ENCODE results near the gene SESN3.

DNA sequence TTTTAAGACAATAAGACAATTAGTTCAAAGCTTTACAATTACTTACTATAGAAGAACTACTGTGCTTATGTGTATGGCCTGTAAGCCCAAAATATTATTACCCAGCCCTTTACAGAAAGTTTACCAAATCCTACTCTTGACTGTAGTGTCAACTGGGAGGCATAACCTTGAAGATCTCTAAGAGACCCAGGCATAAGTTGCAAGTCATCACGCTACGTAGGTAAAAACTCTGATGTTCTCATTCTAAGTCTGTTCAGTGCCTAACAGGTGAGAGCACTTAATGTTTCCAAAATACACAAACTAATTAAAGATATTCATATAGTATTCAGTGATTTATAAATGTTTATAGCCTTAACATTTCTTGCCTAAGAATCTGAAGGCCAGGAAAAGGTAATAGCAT, 12.9 kb downstream of the SESN3 start:
- TF ChIP-seq, protein P1, sequence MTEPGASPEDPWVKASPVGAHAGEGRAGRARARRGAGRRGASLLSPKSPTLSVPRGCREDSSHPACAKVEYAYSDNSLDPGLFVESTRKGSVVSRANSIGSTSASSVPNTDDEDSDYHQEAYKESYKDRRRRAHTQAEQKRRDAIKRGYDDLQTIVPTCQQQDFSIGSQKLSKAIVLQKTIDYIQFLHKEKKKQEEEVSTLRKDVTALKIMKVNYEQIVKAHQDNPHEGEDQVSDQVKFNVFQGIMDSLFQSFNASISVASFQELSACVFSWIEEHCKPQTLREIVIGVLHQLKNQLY (CRISPR knock-in tag; IDR thresholded peaks at IDR 0.05), result no peak
- TF ChIP-seq, protein P2, sequence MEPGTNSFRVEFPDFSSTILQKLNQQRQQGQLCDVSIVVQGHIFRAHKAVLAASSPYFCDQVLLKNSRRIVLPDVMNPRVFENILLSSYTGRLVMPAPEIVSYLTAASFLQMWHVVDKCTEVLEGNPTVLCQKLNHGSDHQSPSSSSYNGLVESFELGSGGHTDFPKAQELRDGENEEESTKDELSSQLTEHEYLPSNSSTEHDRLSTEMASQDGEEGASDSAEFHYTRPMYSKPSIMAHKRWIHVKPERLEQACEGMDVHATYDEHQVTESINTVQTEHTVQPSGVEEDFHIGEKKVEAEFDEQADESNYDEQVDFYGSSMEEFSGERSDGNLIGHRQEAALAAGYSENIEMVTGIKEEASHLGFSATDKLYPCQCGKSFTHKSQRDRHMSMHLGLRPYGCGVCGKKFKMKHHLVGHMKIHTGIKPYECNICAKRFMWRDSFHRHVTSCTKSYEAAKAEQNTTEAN (CRISPR knock-in tag; IDR thresholded peaks at IDR 0.05), result no peak
- TF ChIP-seq ZNF138 (CRISPR knock-in tag; conservative IDR thresholded peaks at IDR 0.05) (no peak), ZNF232 (CRISPR knock-in tag; IDR thresholded peaks at IDR 0.05) (no peak), ARID4B (CRISPR knock-in tag; IDR thresholded peaks at IDR 0.05; ENCODE audit: borderline replicate concordance) (no peak), SP1 (CRISPR knock-in tag; conservative IDR thresholded peaks at IDR 0.05) (no peak), SMAD3 (CRISPR knock-in tag; IDR thresholded peaks at IDR 0.05; ENCODE audit: borderline replicate concordance) (no peak), MAX (CRISPR knock-in tag; IDR thresholded peaks at IDR 0.05) (no peak), ZNF121 (CRISPR knock-in tag; IDR thresholded peaks at IDR 0.05) (no peak), NFYB (CRISPR knock-in tag; conservative IDR thresholded peaks at IDR 0.05; ENCODE audit: low read depth) (no peak), TEAD4 (CRISPR knock-in tag; IDR thresholded peaks at IDR 0.05) (no peak), GABPB1 (CRISPR knock-in tag; IDR thresholded peaks at IDR 0.05) (no peak)
- TF ChIP-seq, protein P3, sequence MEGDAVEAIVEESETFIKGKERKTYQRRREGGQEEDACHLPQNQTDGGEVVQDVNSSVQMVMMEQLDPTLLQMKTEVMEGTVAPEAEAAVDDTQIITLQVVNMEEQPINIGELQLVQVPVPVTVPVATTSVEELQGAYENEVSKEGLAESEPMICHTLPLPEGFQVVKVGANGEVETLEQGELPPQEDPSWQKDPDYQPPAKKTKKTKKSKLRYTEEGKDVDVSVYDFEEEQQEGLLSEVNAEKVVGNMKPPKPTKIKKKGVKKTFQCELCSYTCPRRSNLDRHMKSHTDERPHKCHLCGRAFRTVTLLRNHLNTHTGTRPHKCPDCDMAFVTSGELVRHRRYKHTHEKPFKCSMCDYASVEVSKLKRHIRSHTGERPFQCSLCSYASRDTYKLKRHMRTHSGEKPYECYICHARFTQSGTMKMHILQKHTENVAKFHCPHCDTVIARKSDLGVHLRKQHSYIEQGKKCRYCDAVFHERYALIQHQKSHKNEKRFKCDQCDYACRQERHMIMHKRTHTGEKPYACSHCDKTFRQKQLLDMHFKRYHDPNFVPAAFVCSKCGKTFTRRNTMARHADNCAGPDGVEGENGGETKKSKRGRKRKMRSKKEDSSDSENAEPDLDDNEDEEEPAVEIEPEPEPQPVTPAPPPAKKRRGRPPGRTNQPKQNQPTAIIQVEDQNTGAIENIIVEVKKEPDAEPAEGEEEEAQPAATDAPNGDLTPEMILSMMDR (IDR thresholded peaks at IDR 0.05), result no peak
- TF ChIP-seq, protein P4, sequence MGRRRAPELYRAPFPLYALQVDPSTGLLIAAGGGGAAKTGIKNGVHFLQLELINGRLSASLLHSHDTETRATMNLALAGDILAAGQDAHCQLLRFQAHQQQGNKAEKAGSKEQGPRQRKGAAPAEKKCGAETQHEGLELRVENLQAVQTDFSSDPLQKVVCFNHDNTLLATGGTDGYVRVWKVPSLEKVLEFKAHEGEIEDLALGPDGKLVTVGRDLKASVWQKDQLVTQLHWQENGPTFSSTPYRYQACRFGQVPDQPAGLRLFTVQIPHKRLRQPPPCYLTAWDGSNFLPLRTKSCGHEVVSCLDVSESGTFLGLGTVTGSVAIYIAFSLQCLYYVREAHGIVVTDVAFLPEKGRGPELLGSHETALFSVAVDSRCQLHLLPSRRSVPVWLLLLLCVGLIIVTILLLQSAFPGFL (CRISPR knock-in tag; IDR thresholded peaks at IDR 0.05; ENCODE audit: borderline replicate concordance), result no peak

Data from WTC11 (cell line).